HepG2 (cell line): Measurements from ENCODE around the gene GADD45B. TPM values are rescaled to one million over a fixed set of nuclear protein-coding genes. Genes with fewer than 3 reads are reported as not detected.

Experiments
- ATAC-seq: fragments of 200-7000 bp; cut with Tn5 transposase; 3 replicates; pipeline ENCODE4 v1.9.1; 2020; ENCODE audit warnings: mild to moderate bottlenecking, moderate library complexity
- BruUV-seq: library from RNA; stranded (reverse); fragments of 400-500 nt; replicated peaks from 2 replicates; lab custom pipeline; 2021; lab: Mats Ljungman, UMichigan
- CTCF ChIA-PET: fragments of 300-600 bp; formaldehyde crosslinking; extraction: SDS; loops from one replicate; lab custom pipeline; 2021; ENCODE audit warnings: low total read pairs, inconsistent platforms, low intra/inter-chr PET ratio; lab: Yijun Ruan, JAX
- POLR2A ChIA-PET: fragments of 350-600 bp; sonication (Branson Sonifier 250); formaldehyde crosslinking; loops from one replicate; lab custom pipeline; 2020; ENCODE audit warnings: antibody characterized with exemption, inconsistent platforms; lab: Yijun Ruan, JAX
- DNase-seq: peaks from one replicate; pipeline ENCODE4 v3.0.0-alpha.2; 2015; ENCODE audit warnings: low spot score
- FAIRE-seq: peaks from 3 replicates; lab custom pipeline; 2011; peaks lifted over from hg19 to GRCh38; lab: Jason Lieb, UNC
- H2AFZ ChIP-seq: one replicate; pipeline ENCODE4 v1.6.1; 2011; ENCODE audit warnings: low read length, inconsistent platforms
- H3K27ac ChIP-seq: fragments of 300-600 bp; 3 replicates; pipeline ENCODE4 v1.8.0; 2011; ENCODE audit warnings: mixed run types, mild to moderate bottlenecking, mixed read lengths, low read length, inconsistent platforms; ENCODE audit not compliant: insufficient read depth; ENCODE audit errors: extremely low read length
- H3K27me3 ChIP-seq, 2 experiments: fragments of 200-600 bp in 1 of 2; 2 replicates in 1 of 2; 3 replicates in 1 of 2; pipeline versions ENCODE4 v1.6.0 to v1.8.0; 2011; ENCODE audit warnings: low read length in 2 of 2, mild to moderate bottlenecking in 2 of 2, moderate library complexity in 2 of 2, inconsistent platforms in 1 of 2; ENCODE audit not compliant: insufficient read depth in 2 of 2, control insufficient read depth in 1 of 2
- H3K36me3 ChIP-seq, 2 experiments: fragments of 200-600 bp in 1 of 2; replicated peaks in 1 of 2; 2 replicates in 1 of 2; 3 replicates in 1 of 2; pipeline versions ENCODE4 v1.5.1 to v1.8.0; 2011; ENCODE audit warnings: low read length in 2 of 2, inconsistent platforms in 1 of 2; ENCODE audit not compliant: insufficient read depth in 2 of 2, control insufficient read depth in 1 of 2
- H3K4me1 ChIP-seq: 2 replicates; pipeline ENCODE4 v1.5.1; 2012; ENCODE audit warnings: low read length, inconsistent platforms; ENCODE audit not compliant: insufficient read depth
- H3K4me2 ChIP-seq: 2 replicates; pipeline ENCODE4 v1.6.0; 2011; ENCODE audit warnings: low read depth, low read length, inconsistent platforms
- H3K4me3 ChIP-seq, 3 experiments: fragments of 200-600 bp in 1 of 3; sonication (generic), shearing (Covaris generic) in 1 of 3; replicated peaks in 1 of 3; 2 replicates each; pipeline ENCODE4 v1.5.1; 2011 to 2016; ENCODE audit warnings: low read length in 3 of 3, inconsistent platforms in 2 of 3, low read depth in 2 of 3, mild to moderate bottlenecking in 2 of 3, control low read depth in 1 of 3, mixed read lengths in 1 of 3; ENCODE audit not compliant: insufficient read depth in 1 of 3
- H3K79me2 ChIP-seq: one replicate; pipeline ENCODE4 v1.6.1; 2011; ENCODE audit warnings: low read length, inconsistent platforms; ENCODE audit not compliant: insufficient read depth
- H3K9ac ChIP-seq: 2 replicates; pipeline ENCODE4 v1.6.0; 2011; ENCODE audit warnings: mild to moderate bottlenecking, low read depth, low read length, inconsistent platforms; ENCODE audit not compliant: insufficient read depth
- H3K9me3 ChIP-seq: 2 replicates; pipeline ENCODE4 v1.5.1; 2012; ENCODE audit warnings: mild to moderate bottlenecking, low read length
- H4K20me1 ChIP-seq: 2 replicates; pipeline ENCODE4 v1.6.0; 2011; ENCODE audit warnings: inconsistent platforms, mild to moderate bottlenecking, low read length, moderate library complexity; ENCODE audit not compliant: insufficient read depth
- AGO2 ChIP-seq: fragments of 200-400 bp; formaldehyde crosslinking; optimal IDR thresholded peaks from 2 replicates; pipeline ENCODE3; 2017; ENCODE audit warnings: mild to moderate bottlenecking, low read depth, low read length, moderate library complexity
- DPF2 ChIP-seq: sonication (generic); formaldehyde crosslinking; IDR thresholded peaks from 2 replicates; pipeline ENCODE4 v1.4.0; 2020; ENCODE audit warnings: mild to moderate bottlenecking, low read depth, missing genetic modification reagents, borderline replicate concordance
- THRA ChIP-seq: sonication (generic); formaldehyde crosslinking; IDR thresholded peaks from 2 replicates; pipeline ENCODE4 v1.4.0; 2020; ENCODE audit warnings: missing genetic modification reagents, borderline replicate concordance
- ZNF496 ChIP-seq: sonication (generic); formaldehyde crosslinking; IDR thresholded peaks from 2 replicates; pipeline ENCODE4 v1.8.1; 2023; ENCODE audit warnings: mild to moderate bottlenecking, moderate library complexity, missing genetic modification reagents; ENCODE audit not compliant: insufficient replicate concordance
- ZNF687 ChIP-seq: sonication (generic); formaldehyde crosslinking; IDR thresholded peaks from 2 replicates; pipeline ENCODE4 v1.5.1; 2020; ENCODE audit warnings: mild to moderate bottlenecking, missing genetic modification reagents, moderate library complexity
- ZNF883 ChIP-seq: sonication (generic); formaldehyde crosslinking; IDR thresholded peaks from 2 replicates; pipeline ENCODE4 v1.5.1; 2020; ENCODE audit warnings: mild to moderate bottlenecking, missing genetic modification reagents; ENCODE audit errors: not compliant biosample characterization
- WGBS: methylation state at CpG from one replicate; pipeline ENCODE4 v1.1.6; 2017; ENCODE audit warnings: low lambda C conversion rate; 5-methylcytosine and 5-hydroxymethylcytosine counted together
- in situ Hi-C: cut with HindIII; loops from 2 replicates; pipeline ENCODE4 v1.10.0; 2017; ENCODE audit warnings: low pct_unique_long_range_greater_than_20kb; ENCODE audit not compliant: extremely low pct_ligation_motif_present
- intact Hi-C: fragments of 100-400 bp; cut with micrococcal nuclease; formaldehyde crosslinking; loops from one replicate; pipeline ENCODE4 v1.10.0; 2022; ENCODE audit not compliant: unreplicated experiment
- polyA plus RNA-seq, 8 experiments: library from polyadenylated mRNA; depleted of rRNA in 3 of 8; stranded (reverse) in 7 of 8; unstranded in 1 of 8; fragments of >200 nt; fragmentation: Illumina TruSeq in 4 of 8; extraction: Trizol in 4 of 8; gene quantifications; 2 replicates each; pipeline versions ENCODE4 v1.2.1 to v1.2.3, GENCODE V29; 2011 to 2016; ENCODE audit warnings: low read depth in 4 of 8, missing spikeins in 1 of 8, mixed read lengths in 1 of 8; ENCODE audit not compliant: insufficient read depth in 1 of 8
- total RNA-seq, 5 experiments: library from RNA; depleted of rRNA; stranded (reverse); fragments of >200 nt; fragmentation: Illumina TruSeq; extraction: Trizol; gene quantifications; 2 replicates each; pipeline ENCODE4 v1.2.3, GENCODE V29; 2016; ENCODE audit warnings: low read depth in 1 of 5

Gene GADD45B
- total and polyA plus RNA-seq, 2 of the 13 experiments (the other 11 are each of a cell fraction or from before 2014, with no cell fraction given), result 4.6 to 34.1 TPM

GRCh38 chr19:2436926-2437325 is 39.0 kb upstream of the GADD45B start:
- no peak overlapping the region for H2AFZ ChIP-seq
- peaks cover 6% of the 10 kb centered on the region for H3K79me2 ChIP-seq
- FAIRE-seq, result no peak
- no peak for DNase-seq
- BruUV-seq, result no TSS peak
- in situ Hi-C loops, result no loop called here
- ChIA-PET CTCF (no interaction called here), POLR2A (interaction anchor here (1.2 kb wide), 1 partner anchor 13 kb away, joined by 3 read pairs; no protein-coding TSS in a partner anchor)
- over 99% methylated on average over 9 of the region's 15 CpGs for WGBS
- H3K4me3 ChIP-seq, result no peak overlapping the region
- intact Hi-C loops, result no loop called here
- no peaks in the 10 kb centered on the region for H4K20me1 ChIP-seq
- no peaks in the 10 kb centered on the region for H3K4me1 ChIP-seq
- TF ChIP-seq AGO2 (peak; percentile 57), ZNF496 (CRISPR knock-in tag) (no peak), ZNF883 (CRISPR knock-in tag) (no peak), ZNF687 (CRISPR knock-in tag) (no peak), THRA (CRISPR knock-in tag) (no peak), DPF2 (CRISPR knock-in tag) (no peak)
- H3K27ac ChIP-seq, result no peak overlapping the region
- H3K9me3 ChIP-seq, result no peaks in the 10 kb centered on the region
- H3K36me3 ChIP-seq, result peaks cover 31 to 63% of the 10 kb centered on the region in 2 experiments; a peak in 4 of 5 replicates
- H3K9ac ChIP-seq, result no peak overlapping the region
- H3K27me3 ChIP-seq, result no peaks in the 10 kb centered on the region
- no peak; the same call in 2 of the 3 replicates for ATAC-seq
- H3K4me2 ChIP-seq, result no peak overlapping the region
